ENCODE results near the gene BSND.

BSND gene

DNA sequence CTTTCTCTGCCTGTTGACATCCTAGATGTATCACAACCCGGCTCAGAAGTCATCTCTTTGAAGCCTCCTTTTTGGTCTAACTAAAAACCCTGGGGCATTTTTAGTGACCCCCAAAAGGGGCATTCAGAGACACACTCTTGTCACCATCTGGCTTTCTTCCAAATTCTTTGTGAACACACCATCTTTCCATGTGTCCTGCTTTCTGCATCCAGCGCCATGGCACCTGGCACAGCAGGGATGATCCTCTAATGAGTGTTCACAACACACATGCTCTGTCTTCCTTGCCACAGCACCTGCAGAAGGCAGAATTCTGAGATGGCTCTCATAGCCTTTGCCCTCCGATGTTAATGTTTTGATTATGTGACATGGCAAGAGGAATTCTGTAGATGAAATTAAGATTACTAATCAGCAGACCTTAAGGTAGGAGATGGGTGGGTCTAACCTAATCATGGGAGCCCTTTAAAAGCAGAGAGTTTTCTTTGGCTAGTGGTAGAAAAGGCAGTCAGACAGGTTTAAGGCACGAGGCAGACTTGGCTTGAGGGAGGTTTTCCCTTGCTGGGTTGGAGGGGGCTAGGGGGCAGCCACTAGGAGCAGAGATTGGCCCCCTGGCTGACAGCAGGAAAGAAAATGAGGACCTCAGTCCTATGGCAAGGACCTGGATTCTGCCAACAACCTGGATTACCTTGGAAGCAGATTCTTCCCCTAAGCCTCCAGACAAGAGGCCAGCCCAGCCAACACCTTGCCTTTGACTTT lies 23.2 kb upstream of the BSND start:
- DNase-seq (ENCODE audit: low read depth in 3 of 3), result no peak

DNA sequence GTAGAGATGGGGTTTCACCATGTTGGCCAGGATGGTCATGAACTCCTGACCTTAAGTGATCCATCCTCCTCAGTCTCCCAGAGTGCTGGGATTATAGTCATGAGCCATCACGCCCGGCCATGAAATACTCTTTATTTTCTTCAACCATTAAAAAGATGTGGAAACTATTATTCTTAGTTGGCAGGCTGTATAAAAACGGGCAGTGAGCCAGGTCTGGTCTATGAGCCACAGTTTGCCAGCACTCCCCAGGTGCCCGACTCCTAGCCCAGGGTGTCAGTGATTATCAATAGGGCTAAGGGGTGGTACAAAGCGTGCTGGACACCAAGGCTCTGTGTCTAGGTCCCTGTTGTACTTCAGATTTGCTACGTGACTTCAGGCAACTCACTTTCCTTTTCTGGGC lies 22.0 kb upstream of the BSND start:
- DNase-seq (ENCODE audit: low read depth in 3 of 3), result no peak

DNA sequence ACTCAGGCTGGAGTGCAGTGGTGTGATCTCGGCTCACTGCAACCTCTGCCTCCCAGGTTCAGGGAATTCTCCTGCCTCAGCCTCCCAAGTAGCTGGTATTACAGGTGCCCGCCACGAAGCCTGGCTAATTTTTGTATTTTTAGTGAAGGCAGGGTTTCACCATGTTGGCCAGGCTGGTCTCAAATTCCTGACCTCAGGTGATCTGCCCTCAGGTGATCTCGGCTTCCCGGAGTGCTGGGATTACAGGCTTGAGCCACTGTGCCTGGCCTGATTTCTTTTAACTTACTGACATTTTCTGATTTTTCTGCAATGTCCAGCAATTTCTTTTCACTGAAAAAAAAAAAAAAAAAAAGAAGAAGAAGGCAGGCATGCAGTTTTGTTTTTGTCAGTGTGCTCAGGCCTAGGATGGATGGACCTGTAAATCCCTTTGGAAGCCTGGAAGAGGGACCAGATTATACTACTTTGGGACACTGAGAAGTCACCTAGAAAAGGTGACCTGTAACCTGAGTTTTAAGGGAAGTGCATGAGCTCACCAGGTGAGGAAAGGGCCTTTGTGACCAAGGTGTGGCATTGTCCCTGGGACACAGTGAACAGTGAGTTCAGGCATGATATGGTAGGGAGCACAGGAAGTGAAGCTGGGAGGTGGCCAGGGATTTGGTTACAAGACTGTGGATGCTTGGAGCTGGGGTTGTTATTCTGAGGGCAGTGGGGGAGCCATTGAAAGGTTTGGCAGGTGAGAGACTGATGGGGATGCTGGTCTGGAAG lies 21.0 kb upstream of the BSND start:
- no peak for DNase-seq (ENCODE audit: low read depth in 3 of 3)

DNA sequence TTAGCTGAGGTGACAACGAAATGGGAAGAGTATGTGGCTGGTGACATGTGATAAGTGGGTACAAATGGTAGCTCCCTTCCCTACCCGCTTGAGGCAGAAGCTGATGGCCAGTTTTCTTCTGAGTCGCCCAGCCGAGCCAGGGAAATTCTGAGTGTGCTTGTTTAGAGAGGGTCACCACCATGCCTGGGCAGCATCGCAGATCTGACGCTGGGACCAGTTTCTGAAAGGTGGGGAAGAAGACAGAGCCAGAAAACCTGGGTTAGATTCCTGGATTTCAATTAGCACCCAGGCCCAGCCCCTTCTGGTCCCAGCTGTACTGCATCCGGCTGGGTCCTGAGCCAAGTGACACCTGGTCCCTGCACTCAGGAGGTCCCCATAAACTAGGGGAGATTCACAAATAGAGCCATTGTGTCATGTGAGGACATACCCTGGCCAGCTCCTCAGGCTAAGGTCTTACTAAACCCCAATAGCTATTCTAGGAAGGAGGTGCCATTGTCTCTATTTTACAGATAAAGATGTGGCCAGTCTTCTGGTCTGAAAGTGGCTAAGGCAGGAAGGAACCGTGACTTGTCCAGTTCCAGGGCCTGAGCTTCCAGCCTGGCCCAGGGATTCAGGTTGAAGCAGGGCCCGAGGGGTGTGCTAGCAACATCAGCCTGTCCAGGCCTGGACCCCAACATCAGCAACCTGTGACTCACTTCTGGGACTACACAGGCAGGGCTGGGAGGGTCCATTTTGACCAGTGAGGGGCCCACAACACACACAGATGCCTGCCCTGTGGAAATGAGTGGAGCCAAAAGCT lies 20.0 kb upstream of the BSND start:
- no peak for DNase-seq (ENCODE audit: low read depth in 3 of 3)

DNA sequence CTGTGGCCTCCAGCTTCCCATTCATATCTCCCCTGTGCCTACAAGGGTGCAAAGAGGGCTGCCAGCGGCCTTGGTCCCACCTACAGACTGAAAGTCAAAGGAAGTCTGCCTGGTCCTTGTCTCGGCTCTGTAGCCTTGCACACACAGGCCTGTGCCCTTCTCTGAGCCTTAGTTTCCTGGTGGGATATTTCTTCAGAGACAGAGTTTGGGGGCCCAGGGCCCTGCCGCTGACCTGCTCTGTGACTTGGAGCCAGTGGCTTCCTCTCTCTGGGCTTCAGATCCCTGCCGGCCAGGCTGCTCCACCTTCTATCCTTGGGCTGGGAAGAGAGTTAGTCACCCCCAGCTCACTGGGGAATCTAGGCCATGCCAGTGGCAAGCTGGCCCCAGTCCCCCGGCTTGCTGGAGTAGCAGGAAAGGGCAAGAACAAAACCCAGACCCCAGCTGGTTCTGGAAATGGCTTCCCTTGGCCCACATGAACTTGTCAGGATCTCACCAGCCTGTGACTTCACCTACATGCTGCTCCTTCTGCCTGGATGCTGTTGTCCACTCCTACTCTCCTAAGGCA lies 19.3 kb upstream of the BSND start:
- no peak for DNase-seq (ENCODE audit: low read depth in 3 of 3)

DNA sequence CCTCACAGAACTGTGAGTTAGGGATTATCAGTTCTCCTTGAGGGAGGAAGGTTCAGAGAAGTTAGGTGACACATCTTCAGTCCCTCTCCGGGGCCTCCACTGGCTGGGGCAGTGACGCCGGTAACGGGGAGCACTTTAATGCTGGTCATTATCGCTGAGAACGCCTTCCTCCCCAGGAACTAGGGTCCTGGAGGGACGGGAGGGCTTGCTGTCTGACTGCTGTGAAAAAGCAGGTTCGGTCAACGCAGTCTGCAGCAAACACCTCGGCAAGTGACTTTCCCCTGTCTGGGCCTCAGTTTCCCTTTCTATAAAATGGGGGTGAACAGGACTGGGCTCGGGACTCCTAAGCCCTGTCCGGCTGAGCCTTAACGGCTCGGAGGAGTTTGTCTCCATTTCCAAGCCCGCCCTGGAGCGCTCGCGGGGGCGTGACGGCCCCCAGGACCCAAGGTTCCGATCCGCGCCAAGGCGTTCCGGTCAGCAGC lies 18.6 kb upstream of the BSND start:
- no peak for DNase-seq (ENCODE audit: low read depth in 3 of 3)

DNA sequence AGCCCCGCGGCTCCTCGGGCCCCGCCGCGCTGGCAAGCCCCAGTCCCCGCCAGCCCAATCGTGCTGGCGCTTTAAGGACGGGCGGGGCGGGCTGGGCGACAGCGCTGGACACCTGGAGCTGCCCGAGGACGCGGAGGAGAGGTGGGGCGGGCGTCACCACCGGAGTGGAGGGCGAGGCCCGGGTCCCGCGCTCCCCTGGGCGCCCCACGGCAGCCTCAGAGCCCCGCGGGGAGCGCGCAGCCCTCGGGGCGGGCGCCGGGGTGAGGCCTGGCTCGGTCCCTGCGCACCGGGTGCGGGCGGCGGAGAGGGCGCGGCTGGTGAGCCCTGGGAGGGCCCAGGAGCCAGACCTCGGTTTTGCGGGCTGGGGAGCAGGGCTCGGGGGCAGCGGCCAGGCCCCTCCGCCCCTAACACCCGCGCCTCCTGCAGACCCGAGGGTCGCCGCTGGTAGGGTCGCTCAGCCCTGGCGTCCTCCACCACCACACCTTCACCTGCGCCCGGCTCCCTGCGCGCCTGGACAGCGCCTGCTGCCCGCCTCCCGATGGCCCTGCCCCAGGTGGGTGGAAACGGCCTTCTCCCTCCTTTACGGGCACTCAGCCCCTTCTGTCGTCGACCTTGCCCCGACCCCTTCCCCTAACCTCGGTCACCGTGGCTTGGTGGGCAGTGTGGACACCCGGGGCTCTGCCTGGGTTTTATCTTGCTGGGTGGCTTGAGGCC lies 18.0 kb upstream of the BSND start, which contains the start of gene TMEM61:
TSS of gene TMEM61 (plus strand) at position 101 of the 714 bp plus-strand sequence. CDS start at position 539, 438 bp downstream.
- DNase-seq (ENCODE audit: low read depth in 3 of 3), result no peak

DNA sequence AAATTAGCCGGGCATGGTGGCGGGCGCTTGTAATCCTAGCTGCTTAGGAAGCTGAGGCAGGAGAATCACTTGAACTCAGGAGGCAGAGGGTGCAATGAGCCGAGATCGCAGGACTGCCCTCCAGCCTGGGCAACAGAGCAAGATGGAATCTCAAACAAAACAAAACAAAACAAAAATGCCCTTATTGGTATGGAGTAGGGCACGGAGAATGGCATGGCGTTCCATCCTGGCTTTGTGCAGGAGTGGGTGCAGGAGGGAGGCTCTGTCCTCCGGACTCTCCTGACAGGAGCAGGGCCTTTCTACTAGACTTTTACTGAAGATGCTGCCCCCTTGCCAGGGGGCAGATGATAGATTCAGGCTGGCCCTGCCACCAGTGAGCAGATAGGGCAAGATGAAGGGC lies 17.3 kb upstream of the BSND start:
- DNase-seq (ENCODE audit: low read depth in 3 of 3), result no peak

DNA sequence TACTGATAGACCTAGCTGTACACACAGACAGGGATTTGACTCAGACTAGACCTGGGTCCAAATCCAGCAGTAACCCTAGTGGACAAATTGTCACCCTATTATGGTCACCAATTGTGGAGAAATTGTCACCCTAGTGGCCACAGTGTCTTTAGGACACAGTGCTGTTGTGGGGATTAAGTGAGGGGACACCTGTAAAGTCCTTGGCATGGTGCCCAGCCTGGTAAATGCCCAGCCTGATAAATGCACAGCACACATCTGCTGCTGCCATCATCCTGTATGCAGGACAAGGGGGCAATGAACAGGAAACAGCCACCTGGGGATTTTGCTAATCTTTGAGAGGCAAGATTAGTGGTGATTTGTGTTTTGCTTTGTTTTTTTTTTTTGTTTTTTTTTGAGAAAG lies 16.0 kb upstream of the BSND start:
- no peak for DNase-seq (ENCODE audit: low read depth in 3 of 3)

DNA sequence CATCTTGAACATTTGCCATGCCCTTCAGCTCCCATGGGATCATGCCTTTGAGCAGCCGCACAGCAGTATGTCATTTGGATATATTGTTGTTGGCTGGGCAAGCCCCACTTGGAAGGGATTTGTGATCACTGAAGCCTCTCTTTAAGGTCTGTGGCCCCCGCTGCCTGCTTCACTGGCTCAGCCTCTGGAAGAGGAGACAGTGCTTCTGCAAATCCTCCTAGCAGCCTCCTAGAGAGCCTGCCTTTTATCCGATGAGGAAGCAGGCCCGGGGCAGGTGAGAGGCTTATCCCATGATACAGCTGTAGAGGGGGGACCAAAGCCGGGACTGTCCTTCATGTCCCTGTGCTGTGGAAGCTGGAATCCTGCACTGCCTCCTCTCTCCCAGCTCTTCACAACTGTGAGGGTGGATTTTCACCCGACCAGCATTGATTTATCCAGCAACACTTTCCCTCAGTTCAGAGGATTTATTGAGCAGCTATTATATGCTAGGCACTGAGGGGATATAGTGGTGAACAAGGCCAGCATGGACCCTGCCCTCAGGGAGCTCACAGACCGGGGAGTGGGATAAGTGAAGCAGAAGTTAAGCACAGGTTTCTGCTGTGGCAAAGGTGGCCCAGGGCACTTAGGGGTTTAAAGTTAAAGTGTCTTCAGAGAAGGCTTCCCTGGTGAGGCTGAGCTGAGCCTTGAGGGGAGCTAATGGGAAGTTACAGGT lies 14.4 kb upstream of the BSND start:
- DNase-seq (ENCODE audit: low read depth in 3 of 3), result no peak

DNA sequence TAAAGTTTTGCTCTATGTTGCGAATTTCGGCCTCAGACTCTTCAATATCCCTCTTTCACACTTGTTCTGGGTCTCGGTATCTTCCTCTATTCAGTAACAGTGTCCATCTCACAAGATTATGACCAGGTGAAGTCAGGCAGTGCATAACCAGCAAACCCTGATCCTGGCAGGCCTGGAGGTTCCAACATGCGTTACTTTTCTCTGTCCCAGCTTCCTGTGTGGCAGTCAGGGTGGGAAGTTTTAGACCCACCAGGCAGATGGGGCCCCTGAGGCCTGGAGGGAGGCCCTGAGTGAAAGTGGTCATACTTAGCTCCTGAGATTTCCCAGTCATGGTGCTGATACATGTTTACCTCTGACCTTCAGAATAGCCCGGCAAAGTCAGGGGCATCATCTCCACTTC lies 13.2 kb upstream of the BSND start:
- DNase-seq (ENCODE audit: low read depth in 3 of 3), result no peak

DNA sequence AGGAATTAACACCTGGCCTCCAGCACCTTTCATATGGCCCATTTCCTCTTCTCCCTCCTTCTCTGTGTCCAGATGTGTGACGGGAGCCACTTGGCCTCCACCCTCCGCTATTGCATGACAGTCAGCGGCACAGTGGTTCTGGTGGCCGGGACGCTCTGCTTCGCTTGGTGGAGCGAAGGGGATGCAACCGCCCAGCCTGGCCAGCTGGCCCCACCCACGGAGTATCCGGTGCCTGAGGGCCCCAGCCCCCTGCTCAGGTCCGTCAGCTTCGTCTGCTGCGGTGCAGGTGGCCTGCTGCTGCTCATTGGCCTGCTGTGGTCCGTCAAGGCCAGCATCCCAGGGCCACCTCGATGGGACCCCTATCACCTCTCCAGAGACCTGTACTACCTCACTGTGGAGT lies 12.7 kb upstream of the BSND start:
- DNase-seq (ENCODE audit: low read depth in 3 of 3), result no peak

DNA sequence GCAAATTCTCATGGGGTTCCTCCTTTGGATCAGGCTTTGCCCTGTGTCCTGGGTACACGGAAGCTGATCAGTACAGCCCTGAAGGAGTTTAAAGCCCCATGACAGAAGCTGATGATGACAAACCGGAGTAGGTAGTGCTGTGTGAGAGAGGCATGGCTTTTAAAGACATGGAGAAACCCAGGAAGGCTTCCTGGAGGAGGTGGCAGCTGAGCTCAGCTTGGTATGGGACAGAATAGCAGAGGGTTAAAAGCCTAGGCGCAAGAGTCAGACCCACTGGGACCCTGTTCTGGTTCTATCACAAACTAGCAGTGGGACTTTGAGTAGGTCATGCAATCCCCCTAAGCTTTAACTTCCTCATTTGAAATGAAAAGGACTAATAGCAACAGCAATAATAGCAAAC lies 12.2 kb upstream of the BSND start:
- no peak for DNase-seq (ENCODE audit: low read depth in 3 of 3)

DNA sequence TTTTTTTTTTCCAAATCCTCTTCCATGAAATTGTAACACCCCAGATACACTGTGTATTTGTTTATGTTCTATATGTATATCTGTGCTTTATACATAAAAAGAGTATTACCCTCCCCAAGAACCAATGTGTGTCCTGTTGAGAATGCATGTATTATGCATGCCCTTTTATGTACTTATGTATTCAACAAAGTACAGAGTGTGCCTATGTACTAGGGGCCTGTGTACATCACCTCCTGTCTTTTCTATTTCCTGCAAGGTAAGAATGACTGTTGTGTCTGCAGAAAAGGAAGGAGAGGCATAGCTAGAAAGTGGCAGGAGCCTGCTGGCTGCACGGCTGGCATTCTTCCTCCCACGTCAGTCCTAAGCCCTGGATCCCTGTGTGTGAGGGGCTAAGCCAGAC lies 11.3 kb upstream of the BSND start:
- no peak for DNase-seq (ENCODE audit: low read depth in 3 of 3)

DNA sequence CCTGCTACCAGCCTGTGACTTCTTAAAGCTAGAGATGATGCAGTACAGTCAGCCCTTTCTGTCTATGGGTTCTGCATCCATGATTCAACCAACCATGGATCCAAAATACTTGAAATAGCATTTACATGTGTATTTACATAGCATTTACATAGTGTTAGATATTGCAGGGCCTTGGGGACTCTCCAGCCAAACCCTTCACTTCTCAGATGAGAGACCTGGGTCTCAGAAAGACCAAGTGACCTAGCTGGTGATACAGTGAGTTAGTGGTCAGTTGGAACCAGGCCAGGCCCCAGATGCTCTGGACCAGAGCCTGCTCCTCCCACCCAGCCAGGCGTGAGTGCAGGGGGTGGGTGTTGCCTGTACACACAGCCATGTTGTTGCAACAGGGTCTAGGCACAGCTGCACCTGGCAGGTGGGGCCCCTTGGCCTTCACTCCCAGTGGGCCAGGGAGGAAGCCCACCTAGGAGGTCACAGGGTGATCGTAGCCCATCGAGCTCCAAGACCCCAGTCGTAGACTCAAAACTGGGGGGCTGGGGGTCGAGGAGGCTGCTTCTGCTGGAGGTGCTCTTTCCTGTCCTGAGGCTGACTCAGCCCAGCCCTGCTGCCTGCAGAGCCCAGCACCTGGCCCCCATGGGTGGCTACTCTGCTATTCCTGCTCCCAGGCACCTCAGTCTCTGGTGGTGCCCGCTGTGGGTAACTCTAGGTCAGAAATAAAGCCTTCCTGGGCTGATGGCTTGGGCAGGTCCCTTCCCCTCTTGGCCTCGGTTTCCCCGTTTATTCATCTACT lies 10.6 kb upstream of the BSND start:
- no peak for DNase-seq (ENCODE audit: low read depth in 3 of 3)

DNA sequence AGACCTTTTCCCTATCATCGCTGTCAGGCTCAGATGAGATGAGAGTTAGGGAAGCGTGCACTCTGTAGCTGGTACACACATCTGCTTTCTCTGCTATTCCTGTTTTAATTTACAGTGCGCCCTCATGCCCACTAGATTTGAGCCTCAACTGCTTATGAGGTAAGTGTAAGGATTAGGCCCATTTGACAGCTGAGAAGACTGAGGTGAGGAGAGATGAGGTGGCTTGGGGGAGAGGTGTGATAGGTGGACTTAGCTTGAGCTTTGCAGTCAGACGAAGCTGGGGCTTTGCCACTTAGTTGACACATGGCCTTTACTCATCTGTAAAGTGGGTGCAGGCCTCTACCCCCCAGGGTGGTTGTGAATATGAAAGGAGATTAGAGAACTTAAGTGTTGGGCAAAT lies 9.8 kb upstream of the BSND start:
- DNase-seq (ENCODE audit: low read depth in 3 of 3), result no peak

DNA sequence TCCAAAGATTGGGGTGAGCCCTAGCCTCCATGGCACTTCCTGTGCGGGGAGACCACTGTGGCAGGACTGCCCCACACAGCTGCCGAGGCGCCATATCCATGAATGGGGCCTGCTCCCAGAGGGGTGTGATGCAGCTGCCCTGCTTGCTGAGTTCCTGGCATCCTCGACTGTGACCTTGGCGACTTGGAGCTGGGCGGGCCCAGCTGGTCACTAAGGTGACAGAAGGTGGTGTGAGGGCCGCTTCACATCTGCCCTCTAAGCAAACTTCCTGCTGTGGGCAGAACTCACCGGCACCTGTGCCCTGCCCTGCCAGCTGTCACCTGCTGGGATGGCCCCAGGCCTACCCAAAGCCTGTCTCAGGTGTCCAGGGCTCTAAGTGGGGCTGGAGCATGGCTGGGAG lies 9.3 kb upstream of the BSND start:
- DNase-seq (ENCODE audit: low read depth in 3 of 3), result no peak

DNA sequence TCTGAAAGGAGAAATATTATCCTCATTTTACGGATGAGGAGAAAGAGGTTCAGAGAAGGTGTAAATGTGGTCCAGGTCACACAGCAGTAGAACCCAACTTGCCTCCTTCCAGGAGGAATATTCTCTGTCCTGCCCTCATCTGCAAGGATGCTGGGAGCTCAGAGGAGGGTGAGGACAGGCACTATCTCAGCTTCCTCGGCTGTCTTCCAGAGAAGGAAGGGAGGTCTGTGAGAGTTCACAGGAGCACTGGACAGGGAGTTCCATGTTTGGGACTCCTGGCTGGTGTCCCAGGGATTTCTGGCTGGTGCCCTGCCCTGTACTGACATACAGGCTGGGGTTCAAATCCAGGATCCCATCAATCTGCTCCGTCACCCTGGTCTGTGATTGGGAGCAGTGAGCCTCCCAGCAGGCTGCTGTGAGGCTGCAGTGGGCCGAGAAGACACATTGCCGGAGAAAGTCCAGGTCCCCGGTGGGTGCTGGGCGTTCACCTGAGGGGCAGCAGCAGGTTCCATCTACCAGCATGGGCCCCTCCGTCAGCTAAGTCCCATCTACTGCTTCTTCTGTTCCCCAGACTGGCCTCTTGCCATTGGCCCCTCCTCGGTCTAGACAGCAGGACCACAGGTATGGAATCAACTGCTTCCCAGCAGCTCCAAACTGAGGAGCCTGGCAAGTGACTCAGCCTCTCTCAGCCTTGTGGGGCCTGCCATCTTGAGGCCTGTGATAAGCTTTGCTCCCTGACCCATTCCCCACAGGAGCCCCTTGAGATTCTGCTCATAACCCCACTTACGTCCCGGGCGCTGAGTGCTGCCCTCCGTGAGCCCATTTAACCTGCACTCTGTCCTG lies 8.5 kb upstream of the BSND start:
- DNase-seq (ENCODE audit: low read depth in 3 of 3), result no peak

DNA sequence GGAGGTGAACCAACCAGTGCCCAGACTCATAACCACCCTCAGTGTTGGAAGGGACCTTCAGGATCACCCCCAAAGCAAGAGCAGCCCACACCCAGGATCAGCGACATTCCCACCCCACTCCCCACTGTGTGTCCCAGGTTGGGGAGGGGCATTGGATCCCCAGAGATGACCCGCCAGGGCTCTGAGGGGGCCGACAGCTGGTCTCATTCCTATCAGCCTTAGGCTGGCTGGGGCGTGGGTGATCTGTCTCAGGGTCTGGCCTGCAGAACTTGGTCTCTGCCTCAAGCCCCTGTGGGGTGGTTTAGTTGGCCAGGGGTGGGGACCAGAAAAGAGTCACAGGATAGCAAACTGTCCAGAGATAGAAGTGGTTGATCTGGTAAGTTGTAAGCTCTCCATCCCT lies 7.8 kb upstream of the BSND start:
- DNase-seq (ENCODE audit: low read depth in 3 of 3), result no peak

Data from stimulated activated CD4-positive, alpha-beta T cell treated with anti-CD3 and anti-CD28 coated beads, TNF-alpha, amount 100 ng/mL, for 4 hours (primary cell).